Duodenal mucosa (tissue), 2 donors: ENCODE results near the gene SMYD3.
"Not testable (repeated sequence)": the region's sequence is repeated elsewhere in the genome, so short reads cannot be mapped to it uniquely, and the experiment has no call there.

Experiments
- H3K27ac ChIP-seq: one replicate; pipeline ENCODE4 v1.7.0; 2013; ENCODE audit warnings: low read depth, low read length
- H3K27me3 ChIP-seq, 2 donors: one replicate each; pipeline ENCODE4 v1.7.0; 2013; ENCODE audit warnings: low read length in 2 of 2, control low read depth in 1 of 2; ENCODE audit not compliant: insufficient read depth in 2 of 2, control insufficient read depth in 1 of 2
- H3K36me3 ChIP-seq, 2 donors: one replicate each; pipeline ENCODE4 v1.7.0; 2013; ENCODE audit warnings: low read length in 2 of 2, control low read depth in 1 of 2; ENCODE audit not compliant: insufficient read depth in 2 of 2, control insufficient read depth in 1 of 2
- H3K4me1 ChIP-seq, 2 donors: one replicate each; pipeline ENCODE4 v1.7.0; 2013; ENCODE audit warnings: low read length in 2 of 2, control low read depth in 1 of 2; ENCODE audit not compliant: insufficient read depth in 2 of 2, control insufficient read depth in 1 of 2
- H3K4me3 ChIP-seq, 2 donors: one replicate each; pipeline ENCODE4 v1.7.0; 2013; ENCODE audit warnings: low read length in 2 of 2, low read depth in 1 of 2
- H3K9ac ChIP-seq, 2 donors: one replicate each; pipeline ENCODE4 v1.7.0; 2013; ENCODE audit warnings: low read length in 2 of 2, low read depth in 1 of 2
- H3K9me3 ChIP-seq, 2 donors: one replicate each; pipeline ENCODE4 v1.7.0; 2013; ENCODE audit warnings: low read length in 2 of 2, control low read depth in 1 of 2; ENCODE audit not compliant: control insufficient read depth in 1 of 2

Gene SMYD3

GRCh38 chr1:245986404-245987218 is 520.5 kb downstream of the SMYD3 start:
- Histone ChIP-seq H3K27ac (no peak overlapping the region), H3K9ac (no peak overlapping the region), H3K36me3 (no peaks in the 10 kb centered on the region), H3K27me3 (no peaks in the 10 kb centered on the region), H3K4me3 (no peak overlapping the region), H3K4me1 (peaks cover 8 to 16% of the 10 kb centered on the region in 2 donors), H3K9me3 (no peaks in the 10 kb centered on the region)

GRCh38 chr1:245984390-245985155 is 522.5 kb downstream of the SMYD3 start:
- peaks cover 4 to 5% of the 10 kb centered on the region in 2 donors for H3K4me1 ChIP-seq
- H3K9ac ChIP-seq = no peak overlapping the region
- H3K4me3 ChIP-seq = no peak overlapping the region
- H3K36me3 ChIP-seq = no peaks in the 10 kb centered on the region
- H3K27ac ChIP-seq = no peak overlapping the region
- H3K9me3 ChIP-seq = no peaks in the 10 kb centered on the region
- H3K27me3 ChIP-seq = no peaks in the 10 kb centered on the region

- no peak overlapping the region for H3K27ac ChIP-seq
- no peaks in the 10 kb centered on the region for H3K27me3 ChIP-seq
- no peak overlapping the region for H3K9ac ChIP-seq
- H3K36me3 ChIP-seq = no peaks in the 10 kb centered on the region
- H3K9me3 ChIP-seq = no peaks in the 10 kb centered on the region
- no peak overlapping the region for H3K4me3 ChIP-seq
- peaks cover 4 to 5% of the 10 kb centered on the region in 2 donors for H3K4me1 ChIP-seq
Observed at GRCh38 chr1:245983294-245983967, 523.6 kb downstream of the SMYD3 start.

DNA sequence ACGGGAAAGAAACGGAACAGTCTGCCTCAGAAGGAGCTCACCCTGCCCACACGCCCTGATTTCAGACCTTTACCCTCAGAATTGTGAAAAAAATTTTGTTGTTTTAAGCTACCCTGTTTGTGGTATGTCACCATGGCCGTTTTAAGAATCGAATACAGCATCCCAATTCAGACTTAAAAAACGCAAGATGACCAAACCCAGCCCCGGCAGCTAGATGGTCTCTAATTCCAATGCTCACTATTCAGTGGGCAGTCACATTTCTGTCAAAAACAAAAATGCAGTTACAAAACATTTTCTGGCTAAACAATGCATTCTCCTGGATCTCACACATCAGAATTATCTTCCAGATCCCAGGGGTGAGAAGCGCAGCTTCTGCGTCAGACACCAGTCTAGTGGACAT is 527.5 kb downstream of the SMYD3 start:
- no peaks in the 10 kb centered on the region for H3K4me1 ChIP-seq
- no peak overlapping the region for H3K27ac ChIP-seq
- H3K27me3 ChIP-seq = no peaks in the 10 kb centered on the region
- no peaks in the 10 kb centered on the region for H3K9me3 ChIP-seq
- no peaks in the 10 kb centered on the region for H3K36me3 ChIP-seq
- H3K9ac ChIP-seq = no peak overlapping the region
- H3K4me3 ChIP-seq = no peak overlapping the region

GRCh38 chr1:245978915-245979314 is 528.2 kb downstream of the SMYD3 start:
- Histone ChIP-seq H3K4me3 (no peak overlapping the region), H3K27me3 (no peaks in the 10 kb centered on the region), H3K4me1 (no peaks in the 10 kb centered on the region), H3K36me3 (no peaks in the 10 kb centered on the region), H3K9ac (no peak overlapping the region), H3K9me3 (no peaks in the 10 kb centered on the region), H3K27ac (no peak overlapping the region)

GRCh38 chr1:245972476-245972875 is 534.6 kb downstream of the SMYD3 start:
- H3K27ac ChIP-seq = no peak overlapping the region
- H3K36me3 ChIP-seq = no peaks in the 10 kb centered on the region
- H3K27me3 ChIP-seq = no peaks in the 10 kb centered on the region
- H3K4me1 ChIP-seq = no peaks in the 10 kb centered on the region
- no peak overlapping the region for H3K9ac ChIP-seq
- no peaks in the 10 kb centered on the region for H3K9me3 ChIP-seq
- H3K4me3 ChIP-seq = no peak overlapping the region

GRCh38 chr1:245971711-245972085 is 535.4 kb downstream of the SMYD3 start:
- H3K4me3 ChIP-seq = no peak overlapping the region
- H3K4me1 ChIP-seq = no peaks in the 10 kb centered on the region
- no peak overlapping the region for H3K27ac ChIP-seq
- no peaks in the 10 kb centered on the region for H3K27me3 ChIP-seq
- no peaks in the 10 kb centered on the region for H3K9me3 ChIP-seq
- no peaks in the 10 kb centered on the region for H3K36me3 ChIP-seq
- no peak overlapping the region for H3K9ac ChIP-seq

DNA sequence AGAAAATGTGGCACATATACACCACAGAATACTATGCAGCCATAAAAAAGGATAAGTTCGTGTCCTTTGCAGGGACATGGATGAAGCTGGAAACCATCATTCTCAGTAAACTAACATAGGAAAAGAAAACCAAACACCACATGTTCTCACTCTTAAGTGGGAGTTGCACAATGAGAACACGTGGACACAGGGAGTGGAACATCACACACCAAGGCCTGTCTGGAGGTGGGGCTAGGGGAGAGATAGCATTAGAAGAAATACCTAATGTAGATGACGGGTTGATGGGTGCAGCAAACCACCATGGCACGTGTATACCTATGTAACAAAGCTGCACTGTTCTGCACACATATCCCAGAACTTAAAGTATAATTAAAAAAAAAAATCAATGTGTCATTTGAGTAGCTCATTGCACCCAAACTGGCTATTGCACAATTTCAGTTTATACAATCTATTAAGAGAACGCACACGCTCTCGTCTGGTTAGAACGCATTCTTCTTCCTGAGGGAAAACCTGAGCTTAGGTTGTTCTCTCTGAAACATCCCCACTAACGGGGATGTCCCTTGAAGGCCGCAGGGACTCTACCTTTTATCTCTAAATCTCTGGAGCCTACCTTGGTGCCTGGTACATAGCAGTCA is 535.9 kb downstream of the SMYD3 start:
- H3K4me1 ChIP-seq, H3K27me3 ChIP-seq, H3K9me3 ChIP-seq, H3K36me3 ChIP-seq, H3K9ac ChIP-seq, H3K27ac ChIP-seq, H3K4me3 ChIP-seq: not testable (repeated sequence)

- no peaks in the 10 kb centered on the region for H3K27me3 ChIP-seq
- no peaks in the 10 kb centered on the region for H3K4me1 ChIP-seq
- no peak overlapping the region for H3K9ac ChIP-seq
- no peak overlapping the region for H3K4me3 ChIP-seq
- H3K27ac ChIP-seq = no peak overlapping the region
- H3K36me3 ChIP-seq = no peaks in the 10 kb centered on the region
- no peaks in the 10 kb centered on the region for H3K9me3 ChIP-seq
Observed at GRCh38 chr1:245969283-245969682, 537.8 kb downstream of the SMYD3 start.

DNA sequence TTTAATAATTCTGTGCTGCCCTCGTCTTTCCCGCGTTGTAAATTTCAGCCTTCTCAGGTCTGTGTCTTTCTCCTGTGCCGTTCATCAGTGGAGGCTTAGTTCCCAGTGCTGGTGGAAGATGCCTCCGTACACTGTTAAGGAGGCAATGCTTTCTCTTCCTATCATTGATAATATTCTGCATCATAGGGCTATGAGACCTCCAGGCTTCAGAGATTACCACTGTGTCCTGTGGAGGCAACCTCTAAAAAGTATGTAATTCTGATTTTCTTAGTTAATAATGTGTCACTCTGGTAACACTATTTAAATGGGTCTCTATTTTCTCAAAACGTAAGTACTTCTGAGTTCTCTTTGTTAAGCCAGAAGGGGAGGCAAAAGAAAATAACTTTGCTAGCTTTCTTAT is 538.3 kb downstream of the SMYD3 start:
- no peak overlapping the region for H3K27ac ChIP-seq
- no peaks in the 10 kb centered on the region for H3K9me3 ChIP-seq

More for the DNA sequence above, 538.3 kb downstream of the SMYD3 start:
- Histone ChIP-seq H3K9ac (no peak overlapping the region), H3K4me1 (no peaks in the 10 kb centered on the region), H3K27me3 (no peaks in the 10 kb centered on the region), H3K36me3 (no peaks in the 10 kb centered on the region), H3K4me3 (no peak overlapping the region)
